Measurements from ENCODE around the gene RBM38. TPM values are rescaled to one million over a fixed set of nuclear protein-coding genes. Genes with fewer than 3 reads are reported as not detected.

The RBM38 gene
- total and polyA plus RNA-seq, 10 of the 15 experiments (the other 5 are each of a cell fraction or from before 2014, with no cell fraction given) = 0.32 to 118 (median 25.2) TPM

- no peak overlapping the region for H3K4me3 ChIP-seq
- 56% methylated on average over 21 of the region's 21 CpGs for WGBS (ENCODE audit: insufficient coverage, insufficient replicate concordance, low lambda C conversion rate, missing lambda C conversion rate)
- no peak overlapping the region for H3K4me2 ChIP-seq (ENCODE audit: control insufficient read depth, insufficient read depth)
- SMC1A ChIA-PET (ENCODE audit: uncharacterized antibody, unreplicated experiment) = interaction anchor here (0.9 to 1.6 kb wide), 5 partner anchors 12 to 35 kb away, joined by 3 to 7 read pairs (median 3); no protein-coding TSS in a partner anchor
- H3K27ac ChIP-seq (ENCODE audit: control insufficient read depth, insufficient read depth) = no peak overlapping the region
- intact Hi-C loops (cut with micrococcal nuclease; ENCODE audit: unreplicated experiment) (no loop called here), in situ Hi-C loops (cut with MboI) (no loop called here)
- RAD21 ChIA-PET (ENCODE audit: unreplicated experiment) = no interaction called here
- no peak for ATAC-seq
- FAIRE-seq = no peak
- H3K9ac ChIP-seq (ENCODE audit: control insufficient read depth, insufficient read depth, low read length) = no peak overlapping the region
- no peaks in the 10 kb centered on the region for H4K20me1 ChIP-seq (ENCODE audit: control insufficient read depth, insufficient read depth)
- TF ChIP-seq MTA2 (IDR thresholded peaks at IDR 0.05; ENCODE audit: low read depth) (no peak), JUNB (IDR thresholded peaks at IDR 0.05) (no peak), RBBP5 (conservative IDR thresholded peaks at IDR 0.05) (no peak), PAX5 (IDR thresholded peaks at IDR 0.05; ENCODE audit: borderline replicate concordance, low read depth, low read length) (no peak), SUPT20H (IDR thresholded peaks at IDR 0.05; ENCODE audit: borderline replicate concordance, control insufficient read depth, low read depth, low read length) (no peak), BCL3 (IDR thresholded peaks at IDR 0.05; ENCODE audit: borderline replicate concordance, insufficient read depth, low read depth, low read length, poor library complexity, severe bottlenecking) (no peak), SREBF2 (IDR thresholded peaks at IDR 0.05; ENCODE audit: low read length) (no peak), SMAD5 (IDR thresholded peaks at IDR 0.05; ENCODE audit: low read depth) (no peak), ZNF24 (IDR thresholded peaks at IDR 0.05) (no peak), CBFB (IDR thresholded peaks at IDR 0.05; ENCODE audit: low read depth) (no peak), ZNF274 (IDR thresholded peaks at IDR 0.05; ENCODE audit: insufficient read depth, insufficient read length) (no peak), RAD21 (IDR thresholded peaks at IDR 0.05; ENCODE audit: insufficient read depth, low read depth, low read length) (no peak), CHD2 (IDR thresholded peaks at IDR 0.05; ENCODE audit: borderline replicate concordance, low read depth, low read length) (no peak), IRF4 (IDR thresholded peaks at IDR 0.05; ENCODE audit: low read depth, low read length) (no peak), TCF12 (IDR thresholded peaks at IDR 0.05; ENCODE audit: low read depth, low read length) (no peak)
- no peaks in the 10 kb centered on the region for H3K36me3 ChIP-seq (ENCODE audit: control insufficient read depth in 2 of 2, insufficient read depth in 2 of 2, low read length in 1 of 2)
- H2AFZ ChIP-seq (ENCODE audit: control insufficient read depth, low read depth, low read length) = no peak overlapping the region
- DNase-seq (ENCODE audit: low read depth, low spot score) = no peak
- BruUV-seq (replicated peaks) = no TSS peak
- no peaks in the 10 kb centered on the region for H3K27me3 ChIP-seq (replicated peaks in 1 of 2; ENCODE audit: control insufficient read depth in 2 of 2, insufficient read depth in 2 of 2, low read length in 1 of 2)
- H3K79me2 ChIP-seq (ENCODE audit: control insufficient read depth, insufficient read depth, low read length) = no peaks in the 10 kb centered on the region
- POLR2A ChIA-PET = no interaction called here
- CTCF ChIA-PET = no interaction called here
- H3K9me3 ChIP-seq (replicated peaks; ENCODE audit: control insufficient read depth, insufficient read depth, low read length) = peaks cover 3% of the 10 kb centered on the region; the same call in 2 of the 3 replicates
- H3K4me1 ChIP-seq (ENCODE audit: control insufficient read depth, insufficient read depth, low read length) = peaks cover under 1% of the 10 kb centered on the region; the same call in 1 of the 2 replicates
Measured at GRCh38 chr20:57457243-57458095, 66.3 kb downstream of the RBM38 start.

All from GM12878 (cell line).